Fibroblast of villous mesenchyme (primary cell): ENCODE measurements around the gene SYT1. TPM values are rescaled to one million over a fixed set of nuclear protein-coding genes. Genes with fewer than 3 reads are reported as not detected.

ENCODE experiments used
- DNase-seq: peaks from one replicate; pipeline ENCODE4 v3.0.0-alpha.2; 2010; ENCODE audit warnings: low read depth
- H3K4me3 ChIP-seq: 2 replicates; pipeline ENCODE4 v1.5.1; 2011; ENCODE audit warnings: low read depth, mild to moderate bottlenecking, low read length
- CTCF ChIP-seq: IDR thresholded peaks from 2 replicates; pipeline ENCODE4 v1.5.1; 2012; ENCODE audit warnings: low read depth, mild to moderate bottlenecking, low read length; ENCODE audit not compliant: insufficient read depth
- total RNA-seq: library from RNA; depleted of rRNA; stranded (reverse); fragments of >200 nt; gene quantifications from 2 replicates; pipeline ENCODE4 v1.2.3, GENCODE V29; 2012

Gene SYT1
- total RNA-seq, 1 donor, result 3.9 TPM

- TF ChIP-seq CTCF, result no peak
- no peak overlapping the region for H3K4me3 ChIP-seq
- no peak for DNase-seq
Measured at GRCh38 chr12:79140711-79141110, 276.1 kb downstream of the SYT1 start.

- no peak for DNase-seq
- no peak overlapping the region for H3K4me3 ChIP-seq
- no peak for TF ChIP-seq CTCF
Measured at GRCh38 chr12:79141776-79142175, 277.2 kb downstream of the SYT1 start.

GRCh38 chr12:79143803-79144202, 279.2 kb downstream of the SYT1 start:
- no peak for TF ChIP-seq CTCF
- DNase-seq, result no peak
- H3K4me3 ChIP-seq, result no peak overlapping the region

GRCh38 chr12:79151956-79152355, 287.4 kb downstream of the SYT1 start:
- TF ChIP-seq CTCF, result no peak
- H3K4me3 ChIP-seq, result no peak overlapping the region
- no peak for DNase-seq

GRCh38 chr12:79155683-79156082, 291.1 kb downstream of the SYT1 start:
- peak; percentile 47 for DNase-seq
- TF ChIP-seq CTCF, result no peak
- no peak overlapping the region for H3K4me3 ChIP-seq

GRCh38 chr12:79156846-79157463, 292.4 kb downstream of the SYT1 start:
- no peak overlapping the region for H3K4me3 ChIP-seq
- no peak for DNase-seq
- no peak for TF ChIP-seq CTCF

- no peak for DNase-seq
- no peak for TF ChIP-seq CTCF
- H3K4me3 ChIP-seq, result no peak overlapping the region
Measured at GRCh38 chr12:79161249-79161934, 296.8 kb downstream of the SYT1 start.
